DND-41 (cell line): Measurements from ENCODE around the gene CENPU.

Source experiments
- EZH2 ChIP-seq: IDR thresholded peaks from 3 replicates; pipeline ENCODE4 v1.6.1; 2012; ENCODE audit warnings: borderline replicate concordance, low read depth, mild to moderate bottlenecking, moderate library complexity, low read length, inconsistent platforms; ENCODE audit not compliant: severe bottlenecking
- TF ChIP-seq, protein P1 (sequence below): IDR thresholded peaks from 2 replicates; pipeline ENCODE4 v1.5.1; 2012; ENCODE audit warnings: borderline replicate concordance, low read length, moderate library complexity, mild to moderate bottlenecking; ENCODE audit not compliant: poor library complexity, severe bottlenecking; ENCODE audit errors: extremely low read depth

DNA sequence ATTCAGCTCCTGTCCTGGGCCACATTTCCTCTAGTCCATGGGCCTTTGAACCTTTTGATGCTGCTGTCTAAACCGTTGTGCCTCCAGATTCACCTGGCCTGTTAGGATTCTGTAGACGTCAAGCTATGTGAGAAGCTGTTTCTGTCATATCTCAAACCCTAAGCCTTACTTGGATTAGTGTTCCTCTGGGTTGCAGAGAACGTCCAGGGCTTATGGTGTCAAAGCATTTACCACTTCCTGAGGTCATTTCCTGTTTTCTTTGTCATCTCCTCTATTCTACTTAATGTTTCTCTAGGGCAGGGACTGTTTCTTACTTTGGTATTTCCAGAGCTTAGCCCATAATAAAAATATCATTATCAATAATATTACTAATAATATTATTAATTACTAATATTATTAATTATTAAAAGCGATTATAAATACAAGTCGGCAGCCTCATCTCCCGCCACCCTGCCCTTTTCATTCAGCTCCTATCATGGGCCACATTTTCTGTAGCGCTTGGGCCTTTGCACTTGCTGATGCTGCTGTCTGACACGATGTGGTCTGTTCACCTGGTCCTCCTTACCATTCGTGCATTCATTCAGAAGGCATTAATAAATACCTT lies 65.3 kb downstream of the CENPU start:
- no peak for TF ChIP-seq EZH2
- TF ChIP-seq, protein P1, sequence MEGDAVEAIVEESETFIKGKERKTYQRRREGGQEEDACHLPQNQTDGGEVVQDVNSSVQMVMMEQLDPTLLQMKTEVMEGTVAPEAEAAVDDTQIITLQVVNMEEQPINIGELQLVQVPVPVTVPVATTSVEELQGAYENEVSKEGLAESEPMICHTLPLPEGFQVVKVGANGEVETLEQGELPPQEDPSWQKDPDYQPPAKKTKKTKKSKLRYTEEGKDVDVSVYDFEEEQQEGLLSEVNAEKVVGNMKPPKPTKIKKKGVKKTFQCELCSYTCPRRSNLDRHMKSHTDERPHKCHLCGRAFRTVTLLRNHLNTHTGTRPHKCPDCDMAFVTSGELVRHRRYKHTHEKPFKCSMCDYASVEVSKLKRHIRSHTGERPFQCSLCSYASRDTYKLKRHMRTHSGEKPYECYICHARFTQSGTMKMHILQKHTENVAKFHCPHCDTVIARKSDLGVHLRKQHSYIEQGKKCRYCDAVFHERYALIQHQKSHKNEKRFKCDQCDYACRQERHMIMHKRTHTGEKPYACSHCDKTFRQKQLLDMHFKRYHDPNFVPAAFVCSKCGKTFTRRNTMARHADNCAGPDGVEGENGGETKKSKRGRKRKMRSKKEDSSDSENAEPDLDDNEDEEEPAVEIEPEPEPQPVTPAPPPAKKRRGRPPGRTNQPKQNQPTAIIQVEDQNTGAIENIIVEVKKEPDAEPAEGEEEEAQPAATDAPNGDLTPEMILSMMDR = no peak
